Measurements from ENCODE around the gene CDH23. TPM values are rescaled to one million over a fixed set of nuclear protein-coding genes. Genes with fewer than 3 reads are reported as not detected.

CDH23 gene
- total RNA-seq, 4 donors from 2014 or later: 0.72 to 4.1 (median 2.2) TPM

DNA sequence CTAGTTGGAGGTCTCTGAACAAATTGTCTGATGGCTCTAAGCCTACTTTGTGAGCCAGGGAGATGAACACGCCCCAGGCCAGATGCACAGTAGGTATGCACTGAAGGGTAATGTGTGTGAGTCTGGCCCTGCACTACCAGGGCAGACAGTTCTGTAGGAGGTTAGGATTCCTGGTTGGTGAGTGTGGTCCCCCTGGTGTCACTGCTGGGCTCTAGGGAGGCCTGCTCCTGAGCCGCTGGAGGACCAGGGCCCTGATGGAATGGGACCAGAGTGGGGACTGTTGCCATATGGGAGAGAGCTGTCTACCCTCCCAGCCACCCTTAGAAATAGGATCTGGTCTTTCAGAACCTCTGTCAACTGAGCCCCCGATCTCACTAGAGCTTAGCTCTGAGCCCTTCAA lies 42.0 kb downstream of the CDH23 start:
- Histone ChIP-seq H3K9me3 (no peaks in the 10 kb centered on the region), H3K4me1 (no peaks in the 10 kb centered on the region), H3K4me3 (no peak overlapping the region), H3K27me3 (no peaks in the 10 kb centered on the region), H3K36me3 (no peaks in the 10 kb centered on the region), H3K27ac (no peak overlapping the region)
- no peak for DNase-seq (ENCODE audit: low spot score in 2 of 2)
- 60% methylated on average over 2 of the region's 3 CpGs for WGBS
- TF ChIP-seq POLR2A (IDR thresholded peaks at IDR 0.05) (no peak), POLR2AphosphoS5 (IDR thresholded peaks at IDR 0.05) (no peak), EP300 (IDR thresholded peaks at IDR 0.05) (no peak)
- TF ChIP-seq, protein P1, sequence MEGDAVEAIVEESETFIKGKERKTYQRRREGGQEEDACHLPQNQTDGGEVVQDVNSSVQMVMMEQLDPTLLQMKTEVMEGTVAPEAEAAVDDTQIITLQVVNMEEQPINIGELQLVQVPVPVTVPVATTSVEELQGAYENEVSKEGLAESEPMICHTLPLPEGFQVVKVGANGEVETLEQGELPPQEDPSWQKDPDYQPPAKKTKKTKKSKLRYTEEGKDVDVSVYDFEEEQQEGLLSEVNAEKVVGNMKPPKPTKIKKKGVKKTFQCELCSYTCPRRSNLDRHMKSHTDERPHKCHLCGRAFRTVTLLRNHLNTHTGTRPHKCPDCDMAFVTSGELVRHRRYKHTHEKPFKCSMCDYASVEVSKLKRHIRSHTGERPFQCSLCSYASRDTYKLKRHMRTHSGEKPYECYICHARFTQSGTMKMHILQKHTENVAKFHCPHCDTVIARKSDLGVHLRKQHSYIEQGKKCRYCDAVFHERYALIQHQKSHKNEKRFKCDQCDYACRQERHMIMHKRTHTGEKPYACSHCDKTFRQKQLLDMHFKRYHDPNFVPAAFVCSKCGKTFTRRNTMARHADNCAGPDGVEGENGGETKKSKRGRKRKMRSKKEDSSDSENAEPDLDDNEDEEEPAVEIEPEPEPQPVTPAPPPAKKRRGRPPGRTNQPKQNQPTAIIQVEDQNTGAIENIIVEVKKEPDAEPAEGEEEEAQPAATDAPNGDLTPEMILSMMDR (IDR thresholded peaks at IDR 0.05): no peak

DNA sequence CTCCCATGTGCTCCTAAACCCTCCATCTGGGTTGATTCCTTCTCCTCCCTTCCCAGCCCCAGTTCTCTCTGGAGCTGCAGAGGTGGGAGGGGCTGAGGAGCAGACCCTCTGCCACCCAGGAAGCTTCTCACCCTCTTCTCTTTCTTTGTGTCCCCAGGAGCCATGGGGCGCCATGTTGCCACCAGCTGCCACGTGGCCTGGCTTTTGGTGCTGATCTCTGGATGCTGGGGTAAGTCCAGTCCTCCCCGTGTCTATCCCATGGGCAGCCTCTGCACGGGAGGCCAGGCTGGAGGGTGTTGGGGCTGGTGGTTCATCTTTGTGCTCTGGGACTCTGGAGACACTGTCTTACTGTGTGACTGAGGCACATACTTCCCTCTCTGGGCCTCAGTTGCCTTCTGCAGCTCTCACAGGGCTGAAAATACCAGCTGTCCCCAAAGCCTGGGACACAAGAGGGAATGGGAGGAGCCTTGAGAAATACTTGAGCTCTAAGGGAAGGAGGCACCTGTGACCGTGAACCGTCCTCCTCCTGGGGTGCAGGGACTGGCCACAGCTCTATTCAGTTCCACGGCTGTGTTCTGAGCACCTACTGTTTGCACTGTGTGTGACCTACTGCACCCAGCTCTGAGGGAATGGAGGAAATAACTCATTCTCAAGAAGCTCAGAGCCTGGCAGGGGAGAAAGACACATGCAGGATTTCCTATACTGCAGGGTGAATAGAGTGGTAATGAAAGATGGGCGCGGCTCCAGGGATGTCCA lies 43.1 kb downstream of the CDH23 start:
- no peak overlapping the region for H3K4me3 ChIP-seq
- H3K4me1 ChIP-seq: no peaks in the 10 kb centered on the region
- TF ChIP-seq EP300 (IDR thresholded peaks at IDR 0.05): no peak
- no peak for TF ChIP-seq POLR2A (IDR thresholded peaks at IDR 0.05)
- TF ChIP-seq, protein P1 (IDR thresholded peaks at IDR 0.05): no peak
- 95% methylated on average over 8 of the region's 9 CpGs for WGBS
- no peaks in the 10 kb centered on the region for H3K9me3 ChIP-seq
- DNase-seq (ENCODE audit: low spot score in 2 of 2): no peak
- no peaks in the 10 kb centered on the region for H3K36me3 ChIP-seq
- no peaks in the 10 kb centered on the region for H3K27me3 ChIP-seq
- H3K27ac ChIP-seq: no peak overlapping the region

DNA sequence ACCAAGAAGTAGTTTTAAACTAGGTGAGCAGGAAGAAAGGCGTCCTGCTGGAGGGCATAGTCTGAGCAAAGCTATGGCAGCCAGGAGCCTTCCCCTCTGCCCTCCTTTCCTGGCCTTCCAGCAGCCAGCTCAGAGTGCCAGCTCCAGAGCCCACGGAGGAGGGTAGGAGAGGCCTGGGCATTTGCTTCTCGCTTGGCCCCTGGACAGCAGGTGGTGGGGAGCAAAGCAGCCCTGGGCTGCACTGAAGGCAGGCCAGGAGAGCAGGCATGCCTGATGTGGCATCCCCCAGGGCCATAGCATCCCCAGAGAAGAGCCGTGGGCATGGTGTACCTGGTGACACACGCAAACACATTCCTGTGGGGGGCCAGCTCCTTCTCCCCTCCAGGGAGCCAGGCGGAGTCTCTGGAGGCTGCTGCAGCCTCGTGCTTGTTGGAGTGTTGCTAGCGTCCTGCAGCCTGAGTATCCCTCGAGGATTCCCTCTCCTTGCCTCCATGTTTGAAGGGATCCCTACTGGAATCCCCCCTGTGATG lies 43.9 kb downstream of the CDH23 start:
- H3K4me1 ChIP-seq: no peaks in the 10 kb centered on the region
- TF ChIP-seq EP300 (IDR thresholded peaks at IDR 0.05) (no peak), POLR2A (IDR thresholded peaks at IDR 0.05) (no peak), POLR2AphosphoS5 (IDR thresholded peaks at IDR 0.05) (no peak)
- TF ChIP-seq, protein P1 (IDR thresholded peaks at IDR 0.05): no peak
- no peaks in the 10 kb centered on the region for H3K36me3 ChIP-seq
- H3K27me3 ChIP-seq: no peaks in the 10 kb centered on the region
- H3K9me3 ChIP-seq: no peaks in the 10 kb centered on the region
- no peak overlapping the region for H3K27ac ChIP-seq
- DNase-seq (ENCODE audit: low spot score in 2 of 2): no peak
- H3K4me3 ChIP-seq: no peak overlapping the region
- WGBS: 66% methylated on average over 8 of the region's 9 CpGs

DNA sequence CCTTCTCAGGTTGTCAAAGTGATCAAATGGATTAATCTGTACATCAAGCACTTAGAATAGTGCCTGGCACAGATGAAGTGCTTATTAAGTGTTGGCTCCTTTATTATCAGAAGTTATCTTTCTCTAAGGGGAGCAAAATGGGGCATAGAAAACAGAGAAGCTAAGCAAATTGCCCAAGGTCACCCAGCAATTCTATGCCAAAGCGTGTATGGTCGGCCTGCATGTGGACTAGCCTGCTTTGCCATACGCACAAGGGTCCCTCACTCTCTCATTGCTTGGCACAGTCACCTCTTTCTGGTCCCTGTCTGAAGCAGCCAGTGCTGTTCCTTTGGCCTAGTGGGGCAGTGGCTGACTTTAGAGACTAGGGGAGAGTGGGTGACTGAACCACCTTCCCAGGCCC lies 45.3 kb downstream of the CDH23 start:
- Histone ChIP-seq H3K27me3 (no peaks in the 10 kb centered on the region), H3K9me3 (no peaks in the 10 kb centered on the region), H3K27ac (no peak overlapping the region), H3K4me3 (no peak overlapping the region), H3K4me1 (no peaks in the 10 kb centered on the region), H3K36me3 (no peaks in the 10 kb centered on the region)
- WGBS: 89% methylated on average over 3 of the region's 3 CpGs
- no peak for DNase-seq (ENCODE audit: low spot score in 2 of 2)
- no peak for TF ChIP-seq POLR2A (IDR thresholded peaks at IDR 0.05)
- no peak for TF ChIP-seq EP300 (IDR thresholded peaks at IDR 0.05)
- TF ChIP-seq, protein P1 (IDR thresholded peaks at IDR 0.05): no peak
- TF ChIP-seq POLR2AphosphoS5 (IDR thresholded peaks at IDR 0.05): no peak

DNA sequence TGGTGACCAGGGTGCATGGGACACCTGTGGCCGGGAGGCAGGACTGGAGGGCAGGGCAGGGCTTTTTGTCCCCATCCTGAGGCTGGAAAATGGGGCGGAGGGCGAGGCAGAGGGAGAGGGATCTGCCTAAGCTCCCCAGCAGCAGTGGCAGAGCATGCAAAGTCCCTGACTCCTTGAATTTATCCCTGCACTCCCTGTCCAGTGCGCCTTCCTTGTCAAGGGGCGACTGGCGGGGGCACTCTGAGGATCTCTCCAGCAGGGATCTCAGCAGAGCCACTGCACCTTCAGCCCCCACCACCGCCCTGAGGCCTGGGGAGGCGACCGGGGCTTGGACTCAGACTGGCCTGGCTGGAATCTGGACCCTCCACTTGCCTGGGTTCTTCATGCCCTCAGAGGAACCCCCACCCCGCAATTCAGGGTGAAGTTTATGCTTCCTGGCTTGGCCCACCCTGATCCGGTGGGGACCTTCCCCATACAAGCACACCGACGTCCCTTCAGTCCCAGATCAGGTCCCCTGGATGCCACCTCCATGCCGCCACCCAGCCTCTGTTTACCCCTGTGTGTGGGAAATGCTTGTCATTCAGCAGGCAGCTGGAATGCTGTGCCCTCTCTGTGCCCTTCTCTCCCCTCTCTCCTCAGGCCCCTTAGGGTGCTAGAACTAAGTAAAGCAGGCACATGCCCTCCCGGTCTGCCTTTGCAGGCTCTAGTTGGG lies 46.3 kb downstream of the CDH23 start:
- H3K4me1 ChIP-seq: no peaks in the 10 kb centered on the region
- no peaks in the 10 kb centered on the region for H3K27me3 ChIP-seq
- H3K36me3 ChIP-seq: no peaks in the 10 kb centered on the region
- DNase-seq (ENCODE audit: low spot score in 2 of 2): no peak
- no peak overlapping the region for H3K4me3 ChIP-seq
- no peak overlapping the region for H3K27ac ChIP-seq
- TF ChIP-seq POLR2A (IDR thresholded peaks at IDR 0.05): no peak
- TF ChIP-seq, protein P1 (IDR thresholded peaks at IDR 0.05): no peak
- no peak for TF ChIP-seq EP300 (IDR thresholded peaks at IDR 0.05)
- no peak for TF ChIP-seq POLR2AphosphoS5 (IDR thresholded peaks at IDR 0.05)
- no peaks in the 10 kb centered on the region for H3K9me3 ChIP-seq
- WGBS: 73% methylated on average over 6 of the region's 15 CpGs

Data from suprapubic skin (tissue), 4 donors.